SK-N-MC (cell line): ENCODE results near the gene IL17RB.

ENCODE experiments used
- DNase-seq: peaks from one replicate; pipeline ENCODE4 v3.0.0-alpha.2; 2011; ENCODE audit warnings: low read depth, low spot score
- H3K27ac ChIP-seq: fragments of 200-600 bp; sonication (generic); 2 replicates; pipeline ENCODE4 v1.5.1; 2016; ENCODE audit warnings: mixed run types
- H3K36me3 ChIP-seq: fragments of 200-600 bp; sonication (generic); 2 replicates; pipeline ENCODE4 v1.6.1; 2017; ENCODE audit warnings: antibody characterized with exemption, low read length, mixed read lengths; ENCODE audit not compliant: insufficient read depth
- H3K4me3 ChIP-seq: fragments of 200-600 bp; sonication (generic); 2 replicates; pipeline ENCODE4 v1.5.1; 2016
- H3K9ac ChIP-seq: fragments of 200-600 bp; sonication (generic); 2 replicates; pipeline ENCODE4 v1.8.0; 2017; ENCODE audit warnings: mixed run types, mixed read lengths; ENCODE audit not compliant: insufficient read length
- H3K9me3 ChIP-seq: fragments of 200-600 bp; sonication (generic); 2 replicates; pipeline ENCODE4 v1.6.1; 2017; ENCODE audit warnings: low read depth, mild to moderate bottlenecking, antibody characterized with exemption, low read length, moderate library complexity, mixed read lengths
- EZH2 ChIP-seq: fragments of 200-600 bp; sonication (generic); IDR thresholded peaks from one replicate; pipeline ENCODE4 v1.6.1; 2017; ENCODE audit warnings: antibody characterized with exemption
- FOXP2 ChIP-seq: optimal IDR thresholded peaks from 2 replicates; pipeline ENCODE3; 2011; ENCODE audit warnings: mild to moderate bottlenecking, moderate library complexity; ENCODE audit not compliant: insufficient read depth; ENCODE audit errors: extremely low read length, control extremely low read depth
- POLR2AphosphoS5 ChIP-seq: IDR thresholded peaks from 2 replicates; pipeline ENCODE4 v1.6.1; 2012; ENCODE audit warnings: mild to moderate bottlenecking, low read depth, low read length, borderline replicate concordance

The IL17RB gene

DNA sequence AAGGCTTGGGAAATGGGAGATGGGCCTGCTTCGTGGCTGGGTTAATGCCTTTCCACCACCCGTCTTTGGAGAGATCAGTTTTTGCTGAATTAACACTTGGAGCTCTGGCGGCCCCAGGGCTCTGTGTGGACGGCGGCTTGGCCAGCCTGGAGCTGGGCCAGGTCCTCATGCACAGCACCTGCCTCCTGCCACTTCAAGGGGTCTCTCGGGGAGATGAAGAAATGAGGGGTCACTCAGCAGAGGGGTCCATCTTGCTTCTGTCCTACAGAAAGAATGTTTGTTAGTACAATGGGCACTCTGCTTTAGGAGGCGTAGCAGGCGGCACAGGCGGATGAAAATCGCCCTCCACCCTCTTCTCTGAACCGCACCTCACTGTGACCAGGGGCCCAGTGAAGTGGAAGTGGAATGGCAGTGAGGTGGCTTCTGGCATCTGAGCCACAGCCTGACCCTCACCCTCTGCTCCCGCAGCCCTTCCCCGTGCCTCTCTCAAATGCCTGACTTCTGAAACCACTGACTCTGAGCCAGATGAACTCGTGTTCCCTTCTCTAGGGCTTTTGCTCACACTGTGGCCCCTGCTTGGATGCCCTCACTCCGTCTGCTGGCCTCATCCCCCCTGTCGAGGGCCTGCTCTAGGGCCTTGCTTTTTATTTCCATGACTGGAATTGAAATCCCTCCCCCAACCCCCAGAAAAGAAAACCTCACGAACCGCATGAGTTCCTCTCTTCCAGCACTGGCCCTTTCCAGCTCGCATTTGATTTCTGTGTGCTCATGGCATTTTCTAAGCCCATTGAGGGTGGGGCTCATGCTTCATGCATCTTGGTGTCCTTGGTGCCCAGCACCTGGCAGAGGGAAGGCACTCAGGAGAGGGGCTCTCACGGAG lies 42.3 kb upstream of the IL17RB start:
- no peak for DNase-seq

DNA sequence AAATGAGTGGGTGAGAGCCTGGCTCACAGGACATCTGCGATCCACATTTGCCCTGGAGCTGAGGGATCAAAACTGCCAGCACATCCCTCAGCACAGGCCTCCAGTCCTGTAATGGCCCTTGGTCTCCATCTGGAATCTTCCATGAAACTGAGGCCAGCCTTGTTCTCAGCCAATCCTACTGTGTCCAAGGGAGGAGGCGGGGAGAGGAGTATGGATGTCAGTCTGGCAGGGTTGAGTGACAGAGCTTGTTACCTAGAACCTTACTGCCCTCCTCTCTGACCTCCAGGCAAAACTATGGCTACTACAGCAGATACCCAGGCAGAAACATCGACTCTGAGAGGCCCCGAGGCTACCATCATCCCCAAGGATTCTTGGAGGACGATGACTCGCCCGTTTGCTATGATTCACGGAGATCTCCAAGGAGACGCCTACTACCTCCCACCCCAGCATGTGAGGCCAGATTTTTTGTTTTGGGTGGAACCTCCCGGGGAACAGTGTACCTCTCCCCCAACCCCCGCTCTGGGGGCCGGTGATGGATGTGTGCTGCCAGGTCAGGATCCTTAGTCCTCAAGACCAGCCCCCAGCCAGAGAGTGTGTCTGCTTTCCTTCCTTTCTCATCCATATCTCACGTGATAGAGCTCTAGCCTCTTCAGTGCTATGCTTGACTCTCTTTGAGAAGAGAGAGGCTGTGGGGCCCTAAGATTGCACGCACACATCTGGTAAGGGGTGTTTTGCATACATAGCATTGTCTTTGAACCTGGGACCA lies 41.5 kb upstream of the IL17RB start:
- H3K9ac ChIP-seq, result no peak overlapping the region
- H3K36me3 ChIP-seq, result no peaks in the 10 kb centered on the region
- H3K9me3 ChIP-seq, result no peaks in the 10 kb centered on the region
- no peak for DNase-seq
- TF ChIP-seq FOXP2, result no peak
- TF ChIP-seq POLR2AphosphoS5, result no peak
- TF ChIP-seq EZH2, result no peak
- no peak overlapping the region for H3K4me3 ChIP-seq
- no peak overlapping the region for H3K27ac ChIP-seq

More for the DNA sequence above, 42.3 kb upstream of the IL17RB start:
- no peak overlapping the region for H3K27ac ChIP-seq
- H3K9me3 ChIP-seq, result no peaks in the 10 kb centered on the region
- H3K36me3 ChIP-seq, result no peaks in the 10 kb centered on the region
- no peak overlapping the region for H3K9ac ChIP-seq
- no peak overlapping the region for H3K4me3 ChIP-seq
- TF ChIP-seq EZH2, result no peak
- no peak for TF ChIP-seq FOXP2
- no peak for TF ChIP-seq POLR2AphosphoS5

DNA sequence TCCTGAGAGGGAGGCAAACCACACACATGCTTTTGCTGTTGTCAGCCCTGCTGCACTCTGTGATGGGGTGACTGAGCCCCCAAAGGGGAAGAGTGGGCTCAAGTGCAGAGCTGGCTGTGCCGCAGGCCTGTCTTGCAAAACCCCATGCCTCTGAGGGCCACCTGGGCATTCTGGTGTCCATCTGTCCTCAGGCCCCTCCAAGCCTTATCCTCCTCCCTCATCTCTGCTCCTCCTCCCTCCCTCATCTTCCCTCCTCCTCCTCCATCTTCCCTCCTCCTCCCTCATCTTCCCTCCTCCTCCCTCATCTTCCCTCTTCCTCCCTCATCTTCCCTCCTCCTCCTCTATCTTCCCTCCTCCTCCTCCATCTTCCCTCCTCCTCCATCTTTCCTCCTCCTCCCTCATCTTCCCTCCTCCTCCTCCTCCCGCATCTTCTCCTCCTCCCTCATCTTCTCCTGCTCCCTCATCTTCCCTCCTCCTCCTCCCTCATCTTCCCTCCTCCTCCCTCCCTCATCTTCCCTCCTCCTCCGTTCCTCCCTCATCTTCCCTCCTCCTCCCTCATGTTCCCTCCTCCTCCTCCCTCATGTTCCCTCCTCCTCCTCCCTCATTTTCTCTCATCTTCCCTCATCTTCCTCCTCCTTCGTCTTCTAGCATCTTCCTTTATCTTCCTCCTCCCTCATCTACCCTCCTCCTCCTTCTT lies 40.8 kb upstream of the IL17RB start:
- Histone ChIP-seq H3K27ac (no peak overlapping the region), H3K9me3 (no peaks in the 10 kb centered on the region), H3K9ac (no peak overlapping the region), H3K36me3 (no peaks in the 10 kb centered on the region), H3K4me3 (no peak overlapping the region)
- DNase-seq, result no peak
- TF ChIP-seq FOXP2 (no peak), POLR2AphosphoS5 (no peak), EZH2 (no peak)

DNA sequence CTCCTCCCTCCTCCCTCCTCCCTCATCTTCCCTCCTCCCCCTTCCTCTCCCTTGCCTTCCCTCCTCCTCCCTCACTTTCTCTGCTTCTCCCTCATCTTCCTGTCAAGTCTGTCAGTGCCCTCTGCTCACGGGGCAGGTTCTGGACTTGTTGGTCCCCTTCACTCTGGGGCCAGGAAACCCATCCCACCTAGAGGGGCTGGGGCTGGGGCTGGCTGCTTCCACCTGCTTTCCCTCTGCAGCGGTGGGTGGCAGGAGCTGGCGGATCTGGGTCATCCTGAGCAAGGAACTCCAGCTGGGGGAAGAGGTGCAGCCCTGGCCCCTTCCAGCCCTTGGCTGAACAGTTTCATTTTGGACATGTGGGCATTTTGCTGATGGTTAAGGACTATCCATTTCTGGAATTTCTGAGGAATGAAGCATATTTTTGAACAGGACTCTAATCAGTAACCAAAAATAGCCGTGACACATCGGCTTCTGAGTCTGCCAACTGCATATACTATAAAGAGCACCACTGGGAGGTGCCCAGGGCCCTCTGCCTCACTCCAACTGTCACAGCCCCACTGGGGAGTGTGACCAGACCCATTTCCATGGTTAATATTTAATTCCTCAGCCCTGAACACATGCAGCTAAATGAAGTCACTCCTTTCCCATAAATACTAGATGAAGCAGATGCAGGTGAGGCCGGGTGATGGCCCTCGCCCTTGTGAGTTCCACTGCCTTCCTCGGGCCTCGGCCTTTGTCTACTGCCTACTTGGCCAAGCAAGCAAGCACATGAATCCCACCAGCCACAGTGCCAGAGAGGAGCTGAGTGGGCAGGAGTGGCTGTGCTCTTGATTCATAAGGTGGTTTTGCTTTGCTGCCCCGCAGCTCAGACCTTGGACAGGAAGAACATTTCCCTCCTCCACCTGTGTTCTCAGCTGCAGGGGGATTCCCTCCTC lies 39.9 kb upstream of the IL17RB start:
- Histone ChIP-seq H3K9ac (no peak overlapping the region), H3K36me3 (no peaks in the 10 kb centered on the region), H3K27ac (no peak overlapping the region), H3K9me3 (no peaks in the 10 kb centered on the region), H3K4me3 (no peak overlapping the region)
- no peak for TF ChIP-seq POLR2AphosphoS5
- no peak for TF ChIP-seq EZH2
- TF ChIP-seq FOXP2, result no peak
- DNase-seq, result no peak

DNA sequence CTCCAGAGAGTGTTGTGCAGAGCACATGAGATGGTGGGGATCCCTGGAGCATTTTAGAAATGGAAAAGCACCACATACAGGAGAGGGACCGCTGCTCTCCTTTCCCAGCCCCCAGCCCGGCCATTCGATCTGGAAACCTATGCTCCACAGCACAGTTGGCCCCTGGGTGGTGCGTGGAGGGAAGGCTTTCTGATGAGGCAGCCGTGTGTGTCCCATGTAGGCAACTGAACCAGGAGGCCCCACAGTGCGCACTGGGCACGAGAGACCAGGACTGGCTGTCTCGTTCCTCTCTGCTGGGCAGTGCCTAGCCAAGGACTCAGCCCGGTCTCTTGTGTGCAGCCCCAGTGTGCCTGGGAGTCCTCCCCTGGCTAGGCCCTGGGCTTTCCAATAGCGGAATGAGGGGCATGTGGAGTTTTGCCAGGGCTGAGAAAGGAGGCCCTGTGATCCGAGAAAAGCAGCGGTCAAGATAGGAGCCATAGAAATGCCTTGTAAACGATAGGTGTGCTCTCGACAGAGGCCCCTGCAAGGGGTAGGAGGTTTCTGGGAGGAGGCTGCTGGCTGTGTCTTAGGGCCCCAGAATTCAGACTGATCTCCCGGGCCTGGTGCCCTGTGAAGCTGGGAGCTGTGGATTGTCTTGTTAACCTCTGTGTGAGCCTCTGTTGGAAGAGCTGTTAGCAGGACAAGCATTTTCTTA lies 39.1 kb upstream of the IL17RB start:
- no peak for DNase-seq
- H3K9ac ChIP-seq, result no peak overlapping the region
- H3K4me3 ChIP-seq, result no peak overlapping the region
- no peaks in the 10 kb centered on the region for H3K36me3 ChIP-seq
- no peak for TF ChIP-seq FOXP2
- TF ChIP-seq EZH2, result no peak
- TF ChIP-seq POLR2AphosphoS5, result no peak
- no peak overlapping the region for H3K27ac ChIP-seq
- no peaks in the 10 kb centered on the region for H3K9me3 ChIP-seq

DNA sequence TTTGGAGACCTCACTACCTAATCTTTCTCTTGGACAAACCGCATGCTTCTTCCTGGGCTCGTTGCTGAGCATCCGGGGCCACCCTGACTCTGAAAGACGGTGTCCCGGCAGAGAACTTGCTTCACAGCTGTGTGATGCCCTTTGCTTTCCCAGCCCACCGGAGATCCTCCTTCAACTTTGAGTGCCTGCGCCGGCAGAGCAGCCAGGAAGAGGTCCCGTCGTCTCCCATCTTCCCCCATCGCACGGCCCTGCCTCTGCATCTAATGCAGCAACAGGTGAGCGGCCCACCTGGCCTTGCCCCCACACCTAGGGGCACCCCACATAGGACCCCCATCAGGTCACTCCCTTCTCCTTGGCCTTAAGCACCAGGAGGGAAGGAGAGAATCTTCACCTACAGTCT lies 37.9 kb upstream of the IL17RB start:
- no peak overlapping the region for H3K27ac ChIP-seq
- no peak overlapping the region for H3K9ac ChIP-seq
- H3K9me3 ChIP-seq, result no peaks in the 10 kb centered on the region

DNA sequence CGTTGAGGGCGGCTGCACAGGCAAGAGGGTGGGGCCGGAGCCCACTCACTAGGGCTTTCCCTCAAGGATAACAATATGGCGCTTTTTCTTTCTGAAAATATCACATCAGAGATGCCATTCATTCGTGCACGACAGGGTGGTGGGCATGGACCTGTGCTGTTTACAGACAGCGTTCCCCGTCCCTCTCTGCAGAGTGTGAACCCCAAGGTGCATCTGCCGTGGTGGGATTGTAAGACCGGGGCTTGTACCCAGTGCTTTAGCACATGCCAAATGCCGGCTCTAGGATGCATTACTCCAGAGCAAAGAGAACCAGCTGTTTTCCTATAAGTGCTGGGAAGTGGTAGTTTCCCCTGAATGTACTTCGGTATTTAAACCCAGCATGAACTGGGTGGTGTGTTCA lies 37.1 kb upstream of the IL17RB start:
- DNase-seq, result no peak
- Histone ChIP-seq H3K4me3 (no peak overlapping the region), H3K9ac (no peak overlapping the region), H3K27ac (no peak overlapping the region), H3K36me3 (no peaks in the 10 kb centered on the region), H3K9me3 (no peaks in the 10 kb centered on the region)
- TF ChIP-seq EZH2 (no peak), FOXP2 (no peak), POLR2AphosphoS5 (no peak)

More for the DNA sequence above, 37.9 kb upstream of the IL17RB start:
- DNase-seq, result no peak
- H3K36me3 ChIP-seq, result no peaks in the 10 kb centered on the region
- no peak for TF ChIP-seq POLR2AphosphoS5
- no peak for TF ChIP-seq FOXP2
- TF ChIP-seq EZH2, result no peak
- no peak overlapping the region for H3K4me3 ChIP-seq
